GM21360 (cell line): ENCODE measurements around the gene TXLNA.

Experiments used
- ATAC-seq: cut with Tn5 transposase; IDR thresholded peaks from one replicate; pipeline ENCODE4 v1.9.1; 2021; ENCODE audit warnings: mild to moderate bottlenecking, moderate library complexity; ENCODE audit not compliant: unreplicated experiment

TXLNA gene

DNA sequence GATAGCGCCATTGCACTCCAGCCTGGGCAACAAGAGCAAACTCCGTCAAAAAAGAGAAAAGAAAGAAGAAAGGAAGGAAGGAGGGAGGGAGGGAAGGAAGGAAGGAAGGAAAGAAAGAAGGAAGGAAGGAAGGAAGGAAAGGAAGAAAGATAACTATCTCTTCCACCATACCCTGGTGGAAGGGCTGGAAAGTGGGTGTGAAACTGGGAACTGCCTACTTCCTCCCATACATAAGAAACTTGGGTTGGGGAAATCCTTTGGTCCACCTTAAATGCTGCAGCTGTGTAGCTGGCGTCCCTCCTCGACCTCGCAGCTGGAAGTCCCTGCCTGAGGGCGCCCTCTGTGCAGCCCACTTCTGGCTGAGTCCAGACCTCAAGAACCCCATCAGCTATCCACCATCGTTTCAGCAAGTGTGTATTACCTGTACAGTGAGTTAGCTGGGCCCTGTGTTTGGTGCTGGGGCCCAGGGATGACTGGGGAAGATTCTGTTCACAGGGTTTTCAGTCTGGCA, 62.9 kb downstream of the TXLNA start:
- ATAC-seq: no peak

DNA sequence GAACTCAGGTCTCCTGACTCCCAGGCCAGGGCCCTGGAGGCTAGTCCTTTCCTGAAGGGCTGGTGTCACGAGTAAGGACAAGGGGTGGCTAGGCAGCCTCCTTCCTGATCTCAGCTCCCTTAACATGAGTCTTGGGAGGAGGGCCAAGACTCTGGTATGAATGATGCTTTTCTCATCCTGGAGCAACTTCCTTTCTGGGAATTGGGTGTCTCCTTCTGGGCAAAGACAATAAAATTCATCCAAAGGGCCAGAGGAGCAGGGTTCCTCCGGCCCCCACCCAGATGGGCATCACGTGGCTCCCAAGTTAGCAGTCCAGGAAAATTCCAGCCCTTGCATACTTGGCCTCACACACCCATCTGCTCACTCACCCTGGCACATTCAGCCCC, 67.4 kb downstream of the TXLNA start, which contains the start of gene FAM167B:
Gene FAM167B (plus strand): TSS at position 335 of the 386 bp plus-strand sequence. CDS start 200 bp downstream, outside the sequence.
- ATAC-seq: no peak

- no peak for ATAC-seq
These were observed 68.0 kb downstream of the TXLNA start for GRCh38 chr1:32247452-32247851.
